Measurements from ENCODE around the gene QPCTL.

QPCTL gene

DNA sequence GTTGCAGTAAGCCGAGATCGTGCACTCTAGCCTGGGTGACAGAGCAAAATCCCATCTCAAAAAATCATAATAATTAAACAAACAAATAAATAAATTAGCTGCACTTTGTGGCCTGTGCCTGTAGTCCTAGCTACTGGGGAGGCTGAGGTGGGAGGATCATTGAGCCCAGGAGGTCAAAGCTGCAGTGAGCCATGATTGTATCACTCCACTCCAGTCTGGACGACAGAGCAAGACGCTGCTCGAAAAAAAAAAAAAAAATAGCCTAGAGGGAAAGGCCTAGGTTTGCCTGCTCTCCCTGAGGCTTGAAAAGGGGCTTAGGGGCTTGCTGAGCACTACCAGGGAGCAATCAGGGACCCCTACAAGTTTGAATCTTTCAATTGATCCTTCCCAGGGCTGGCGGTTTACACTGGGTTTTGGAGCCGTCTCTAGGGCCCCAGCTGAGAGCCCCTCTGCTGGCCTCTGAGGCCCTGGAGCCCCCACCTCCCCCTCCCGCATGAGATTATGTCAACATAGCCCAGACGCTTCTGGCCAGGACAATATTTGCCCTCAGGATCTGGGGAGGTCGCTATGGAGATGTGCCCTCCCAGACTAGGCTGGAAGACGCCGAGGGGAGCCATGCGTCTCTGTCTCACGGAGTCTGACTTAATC lies 34.8 kb upstream of the QPCTL start:
- H3K27ac ChIP-seq = no peak overlapping the region
- peaks cover 41% of the 10 kb centered on the region for H3K27me3 ChIP-seq
- H3K4me1 ChIP-seq (ENCODE audit: control insufficient read depth in 1 of 2, insufficient read depth in 1 of 2, low read depth in 1 of 2, low read length in 1 of 2) = no peaks in the 10 kb centered on the region
- H3K36me3 ChIP-seq = no peaks in the 10 kb centered on the region
- no peaks in the 10 kb centered on the region for H3K9me3 ChIP-seq
- H3K4me3 ChIP-seq (ENCODE audit: low read depth in 1 of 2, low read length in 1 of 2) = no peak overlapping the region
- TF ChIP-seq, protein P1, sequence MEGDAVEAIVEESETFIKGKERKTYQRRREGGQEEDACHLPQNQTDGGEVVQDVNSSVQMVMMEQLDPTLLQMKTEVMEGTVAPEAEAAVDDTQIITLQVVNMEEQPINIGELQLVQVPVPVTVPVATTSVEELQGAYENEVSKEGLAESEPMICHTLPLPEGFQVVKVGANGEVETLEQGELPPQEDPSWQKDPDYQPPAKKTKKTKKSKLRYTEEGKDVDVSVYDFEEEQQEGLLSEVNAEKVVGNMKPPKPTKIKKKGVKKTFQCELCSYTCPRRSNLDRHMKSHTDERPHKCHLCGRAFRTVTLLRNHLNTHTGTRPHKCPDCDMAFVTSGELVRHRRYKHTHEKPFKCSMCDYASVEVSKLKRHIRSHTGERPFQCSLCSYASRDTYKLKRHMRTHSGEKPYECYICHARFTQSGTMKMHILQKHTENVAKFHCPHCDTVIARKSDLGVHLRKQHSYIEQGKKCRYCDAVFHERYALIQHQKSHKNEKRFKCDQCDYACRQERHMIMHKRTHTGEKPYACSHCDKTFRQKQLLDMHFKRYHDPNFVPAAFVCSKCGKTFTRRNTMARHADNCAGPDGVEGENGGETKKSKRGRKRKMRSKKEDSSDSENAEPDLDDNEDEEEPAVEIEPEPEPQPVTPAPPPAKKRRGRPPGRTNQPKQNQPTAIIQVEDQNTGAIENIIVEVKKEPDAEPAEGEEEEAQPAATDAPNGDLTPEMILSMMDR (IDR thresholded peaks at IDR 0.05) = no peak

DNA sequence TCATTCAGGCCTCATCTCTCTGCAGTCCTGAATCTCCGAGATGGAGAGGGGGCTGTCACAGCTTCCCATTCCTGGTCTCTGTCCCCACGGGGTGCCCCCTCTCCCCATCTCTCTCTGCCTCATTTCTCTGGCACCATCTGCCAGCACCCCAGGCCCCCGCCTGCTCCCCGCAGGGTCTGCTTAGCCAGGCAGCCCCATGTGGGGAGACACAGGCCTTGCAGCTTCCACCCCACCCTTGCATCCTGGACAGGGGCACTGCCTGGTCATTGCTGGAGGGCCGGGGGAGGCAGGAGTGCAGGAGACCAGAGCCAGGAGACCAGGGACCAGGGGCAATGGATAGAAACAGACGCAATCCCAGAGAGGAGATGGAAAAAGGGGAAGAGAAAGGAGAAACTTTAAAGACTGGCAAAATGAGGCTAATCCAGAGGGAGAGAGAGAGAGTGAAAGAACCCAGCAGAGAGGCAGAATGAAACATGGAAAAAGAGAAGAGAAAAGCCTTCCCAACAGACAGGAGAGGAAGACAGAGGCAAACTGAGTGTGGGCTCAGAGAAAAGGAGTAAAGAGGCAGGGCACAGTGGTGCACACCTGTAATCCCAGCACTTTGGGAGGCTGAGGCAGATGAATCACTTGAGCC lies 33.3 kb upstream of the QPCTL start:
- no peaks in the 10 kb centered on the region for H3K4me1 ChIP-seq (ENCODE audit: control insufficient read depth in 1 of 2, insufficient read depth in 1 of 2, low read depth in 1 of 2, low read length in 1 of 2)
- H3K36me3 ChIP-seq = no peaks in the 10 kb centered on the region
- no peaks in the 10 kb centered on the region for H3K9me3 ChIP-seq
- H3K4me3 ChIP-seq (ENCODE audit: low read depth in 1 of 2, low read length in 1 of 2) = no peak overlapping the region
- TF ChIP-seq, protein P1 (IDR thresholded peaks at IDR 0.05) = no peak
- no peak overlapping the region for H3K27ac ChIP-seq
- H3K27me3 ChIP-seq = peaks cover 33% of the 10 kb centered on the region

- Histone ChIP-seq H3K4me1 (ENCODE audit: control insufficient read depth in 1 of 2, insufficient read depth in 1 of 2, low read depth in 1 of 2, low read length in 1 of 2) (no peaks in the 10 kb centered on the region), H3K27ac (no peak overlapping the region), H3K4me3 (ENCODE audit: low read depth in 1 of 2, low read length in 1 of 2) (no peak overlapping the region), H3K36me3 (no peaks in the 10 kb centered on the region), H3K27me3 (peaks cover 40% of the 10 kb centered on the region), H3K9me3 (no peaks in the 10 kb centered on the region)
- TF ChIP-seq, protein P1 (IDR thresholded peaks at IDR 0.05) = no peak
Measured at GRCh38 chr19:45660636-45661035, 31.8 kb upstream of the QPCTL start.

DNA sequence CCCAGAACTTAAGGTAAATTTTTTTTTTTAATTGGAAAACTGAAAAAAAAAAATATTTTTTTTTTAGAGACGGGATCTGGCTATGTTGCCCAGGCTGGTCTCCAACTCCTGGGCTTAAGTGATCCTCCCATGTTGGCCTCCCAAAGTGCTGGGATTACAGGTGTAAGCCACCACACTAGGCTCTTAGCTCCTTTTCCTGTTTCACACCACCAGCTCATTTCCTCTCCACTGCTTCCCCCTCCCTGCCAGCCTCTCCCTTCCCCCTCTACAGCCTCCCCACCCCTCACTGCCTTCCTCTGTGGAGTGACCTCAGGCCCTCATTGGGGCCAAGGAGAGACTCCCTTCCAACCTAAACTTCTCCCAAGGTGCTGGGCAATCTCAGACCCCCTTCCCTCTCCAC lies 28.7 kb upstream of the QPCTL start:
- TF ChIP-seq, protein P1 (IDR thresholded peaks at IDR 0.05) = no peak
- Histone ChIP-seq H3K4me1 (ENCODE audit: control insufficient read depth in 1 of 2, insufficient read depth in 1 of 2, low read depth in 1 of 2, low read length in 1 of 2) (peaks cover 16 to 17% of the 10 kb centered on the region in 2 experiments), H3K27me3 (peaks cover 59% of the 10 kb centered on the region), H3K9me3 (no peaks in the 10 kb centered on the region), H3K4me3 (ENCODE audit: low read depth in 1 of 2, low read length in 1 of 2) (no peak overlapping the region), H3K36me3 (no peaks in the 10 kb centered on the region), H3K27ac (no peak overlapping the region)

GRCh38 chr19:45664575-45664974 lies 27.9 kb upstream of the QPCTL start:
- TF ChIP-seq, protein P1 (IDR thresholded peaks at IDR 0.05) = no peak
- Histone ChIP-seq H3K36me3 (no peaks in the 10 kb centered on the region), H3K9me3 (no peaks in the 10 kb centered on the region), H3K27me3 (peaks cover 59% of the 10 kb centered on the region), H3K4me1 (ENCODE audit: control insufficient read depth in 1 of 2, insufficient read depth in 1 of 2, low read depth in 1 of 2, low read length in 1 of 2) (peaks cover 24% of the 10 kb centered on the region in 2 experiments), H3K4me3 (ENCODE audit: low read depth in 1 of 2, low read length in 1 of 2) (no peak overlapping the region), H3K27ac (no peak overlapping the region)

Data from neutrophil (primary cell).